ENCODE data around the gene EFHD2. TPM values are rescaled to one million over a fixed set of nuclear protein-coding genes. Genes with fewer than 3 reads are reported as not detected.

EFHD2 gene
- total RNA-seq, 1 experiment from 2014 or later, result 129 TPM

GRCh38 chr1:15362737-15363128, 47.0 kb upstream of the EFHD2 start:
- Histone ChIP-seq H3K4me3 (no peak overlapping the region), H3K79me2 (ENCODE audit: low read depth) (no peaks in the 10 kb centered on the region), H3K9me3 (ENCODE audit: insufficient read depth, low read depth) (no peaks in the 10 kb centered on the region), H3K4me1 (replicated peaks; ENCODE audit: insufficient read depth) (0 out of 2 replicates have a peak, but pooled peaks cover 1% of the 10 kb centered on the region), H3F3A (ENCODE audit: insufficient read depth, low read depth) (no peaks in the 10 kb centered on the region), H3K9me2 (ENCODE audit: insufficient read depth) (no peaks in the 10 kb centered on the region), H3K4me2 (no peak overlapping the region), H4K20me1 (ENCODE audit: insufficient read depth) (no peaks in the 10 kb centered on the region), H3K27me3 (ENCODE audit: insufficient read depth, low read depth) (no peaks in the 10 kb centered on the region), H2AFZ (no peak overlapping the region), H3K36me3 (ENCODE audit: low read depth) (no peaks in the 10 kb centered on the region), H3K27ac (no peak overlapping the region)
- BruUV-seq (replicated peaks), result no TSS peak
- POLR2A ChIA-PET (ENCODE audit: unreplicated experiment), result no interaction called here
- no peak for DNase-seq
- intact Hi-C loops (cut with micrococcal nuclease; ENCODE audit: unreplicated experiment), result no loop called here
- CTCF ChIA-PET, result no interaction called here
- no peak for TF ChIP-seq EZH2 (IDR thresholded peaks at IDR 0.05; ENCODE audit: low read depth)
- TF ChIP-seq CTCF (conservative IDR thresholded peaks at IDR 0.05), result no peak

GRCh38 chr1:15364740-15365139, 44.9 kb upstream of the EFHD2 start:
- intact Hi-C loops (cut with micrococcal nuclease; ENCODE audit: unreplicated experiment), result no loop called here
- no peaks in the 10 kb centered on the region for H3K9me3 ChIP-seq (ENCODE audit: insufficient read depth, low read depth)
- CTCF ChIA-PET, result no interaction called here

DNA sequence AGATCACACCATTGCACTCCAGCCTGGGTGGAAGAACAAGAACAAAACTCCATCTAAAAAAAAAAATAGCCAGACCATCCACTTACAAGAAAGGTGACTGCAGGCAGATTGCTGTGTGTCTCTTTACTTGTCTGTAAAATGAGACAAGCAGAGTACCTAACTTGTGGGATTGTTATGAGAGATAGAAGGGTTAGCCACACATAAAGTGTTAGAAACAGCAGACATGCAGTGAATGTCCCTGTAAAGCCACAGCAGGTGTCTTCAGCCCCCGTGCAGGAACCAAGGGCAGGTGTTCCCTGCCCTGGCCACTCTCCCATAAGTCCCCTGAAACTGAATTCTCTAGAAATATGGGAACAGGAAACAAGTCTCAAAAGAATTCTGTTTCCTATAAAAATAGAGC, 40.8 kb upstream of the EFHD2 start:
- H3K36me3 ChIP-seq (ENCODE audit: low read depth), result no peaks in the 10 kb centered on the region
- H3K27me3 ChIP-seq (ENCODE audit: insufficient read depth, low read depth), result no peaks in the 10 kb centered on the region
- H3K79me2 ChIP-seq (ENCODE audit: low read depth), result no peaks in the 10 kb centered on the region
- no peak overlapping the region for H3K27ac ChIP-seq
- H3K4me3 ChIP-seq, result no peak overlapping the region
- no peaks in the 10 kb centered on the region for H3F3A ChIP-seq (ENCODE audit: insufficient read depth, low read depth)
- TF ChIP-seq CTCF (conservative IDR thresholded peaks at IDR 0.05), result no peak
- TF ChIP-seq EZH2 (IDR thresholded peaks at IDR 0.05; ENCODE audit: low read depth), result no peak
- H2AFZ ChIP-seq, result no peak overlapping the region
- no peaks in the 10 kb centered on the region for H3K4me1 ChIP-seq (replicated peaks; ENCODE audit: insufficient read depth)
- intact Hi-C loops (cut with micrococcal nuclease; ENCODE audit: unreplicated experiment), result no loop called here
- ChIA-PET CTCF (no interaction called here), POLR2A (ENCODE audit: unreplicated experiment) (no interaction called here)
- no peaks in the 10 kb centered on the region for H4K20me1 ChIP-seq (ENCODE audit: insufficient read depth)
- no peaks in the 10 kb centered on the region for H3K9me3 ChIP-seq (ENCODE audit: insufficient read depth, low read depth)
- no peak for DNase-seq
- no TSS peak for BruUV-seq (replicated peaks)
- H3K4me2 ChIP-seq, result no peak overlapping the region
- no peaks in the 10 kb centered on the region for H3K9me2 ChIP-seq (ENCODE audit: insufficient read depth)

More at GRCh38 chr1:15364740-15365139, 44.9 kb upstream of the EFHD2 start:
- no peaks in the 10 kb centered on the region for H3K9me2 ChIP-seq (ENCODE audit: insufficient read depth)
- H3K79me2 ChIP-seq (ENCODE audit: low read depth), result no peaks in the 10 kb centered on the region
- no peaks in the 10 kb centered on the region for H3F3A ChIP-seq (ENCODE audit: insufficient read depth, low read depth)
- no TSS peak for BruUV-seq (replicated peaks)
- no peaks in the 10 kb centered on the region for H3K4me1 ChIP-seq (replicated peaks; ENCODE audit: insufficient read depth)
- no peak for TF ChIP-seq CTCF (conservative IDR thresholded peaks at IDR 0.05)
- TF ChIP-seq EZH2 (IDR thresholded peaks at IDR 0.05; ENCODE audit: low read depth), result no peak
- H3K36me3 ChIP-seq (ENCODE audit: low read depth), result no peaks in the 10 kb centered on the region
- no peak overlapping the region for H3K27ac ChIP-seq
- H2AFZ ChIP-seq, result no peak overlapping the region
- no peaks in the 10 kb centered on the region for H3K27me3 ChIP-seq (ENCODE audit: insufficient read depth, low read depth)
- POLR2A ChIA-PET (ENCODE audit: unreplicated experiment), result no interaction called here
- no peak for DNase-seq
- no peak overlapping the region for H3K4me2 ChIP-seq
- H3K4me3 ChIP-seq, result no peak overlapping the region
- no peaks in the 10 kb centered on the region for H4K20me1 ChIP-seq (ENCODE audit: insufficient read depth)

Measured in PC-9 (cell line).